Activated CD4-positive, alpha-beta T cell treated with anti-CD3 and anti-CD28 coated beads for 24 hours (primary cell): ENCODE data around the gene MRTFA.

Source experiments
- DNase-seq, 2 donors: peaks; one replicate each; pipeline ENCODE4 v3.0.0-alpha.2; 2020; ENCODE audit warnings: low read depth in 2 of 2

The MRTFA gene

DNA sequence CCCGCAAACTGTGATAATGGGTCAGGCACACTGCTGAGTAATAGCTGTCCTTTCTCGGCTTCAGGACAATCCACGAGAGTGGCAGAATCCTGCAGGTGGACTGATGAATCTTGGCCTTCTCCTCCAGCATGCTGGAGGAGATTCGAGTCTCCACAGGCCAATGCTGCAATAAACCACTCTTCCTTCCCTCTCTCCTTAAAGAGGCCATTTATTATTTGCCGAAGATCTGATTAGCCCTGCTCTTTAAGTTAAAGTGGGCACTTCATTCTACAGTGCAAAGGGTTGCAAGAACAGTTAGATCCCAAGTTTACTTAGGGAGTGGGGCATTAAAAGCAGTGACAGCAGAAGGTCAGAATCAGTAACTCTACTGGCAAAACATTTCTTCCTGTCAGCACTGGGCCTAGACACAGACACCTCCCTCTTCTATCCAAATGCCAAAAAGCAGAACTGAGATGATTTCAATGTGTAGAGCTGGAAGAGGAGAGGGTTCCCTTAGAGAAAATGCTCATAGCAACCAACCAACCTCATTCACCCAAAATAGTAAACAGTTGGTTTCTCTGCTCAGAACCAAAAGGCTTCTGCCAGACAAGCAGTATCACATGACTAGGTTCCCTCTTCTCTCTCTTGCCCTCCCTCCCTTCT lies 144.4 kb downstream of the MRTFA start:
- no peak for DNase-seq

GRCh38 chr22:40487663-40488249 lies 148.8 kb downstream of the MRTFA start:
- DNase-seq = no peak

DNA sequence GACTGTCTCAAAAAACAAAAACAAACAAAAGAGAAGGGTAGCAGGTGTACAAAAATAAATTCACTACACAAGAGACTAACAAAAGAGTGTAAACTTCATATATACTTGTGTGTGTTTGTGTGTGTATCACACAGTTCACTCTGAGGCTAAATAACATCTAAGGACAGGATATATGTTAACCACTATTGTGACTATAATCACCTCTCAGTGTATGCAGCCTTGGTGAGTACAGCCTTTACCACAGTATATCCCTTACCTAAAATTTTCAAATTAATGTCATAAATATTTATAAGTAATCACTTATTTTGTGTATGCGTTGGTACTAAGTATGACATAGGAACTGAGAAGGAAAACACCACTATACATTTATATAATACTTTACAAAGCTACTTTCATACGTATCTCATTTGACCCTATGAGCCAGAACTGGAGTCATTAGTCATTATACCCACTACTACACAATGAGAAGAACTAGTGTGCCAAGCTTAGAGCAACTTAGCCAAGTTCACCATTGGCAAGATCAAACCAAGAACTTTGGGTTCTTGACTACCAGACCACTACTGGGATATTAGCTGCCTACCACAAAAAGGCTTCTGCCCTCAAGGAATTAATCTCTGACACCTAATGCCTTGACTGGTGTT lies 149.4 kb downstream of the MRTFA start:
- no peak for DNase-seq

DNA sequence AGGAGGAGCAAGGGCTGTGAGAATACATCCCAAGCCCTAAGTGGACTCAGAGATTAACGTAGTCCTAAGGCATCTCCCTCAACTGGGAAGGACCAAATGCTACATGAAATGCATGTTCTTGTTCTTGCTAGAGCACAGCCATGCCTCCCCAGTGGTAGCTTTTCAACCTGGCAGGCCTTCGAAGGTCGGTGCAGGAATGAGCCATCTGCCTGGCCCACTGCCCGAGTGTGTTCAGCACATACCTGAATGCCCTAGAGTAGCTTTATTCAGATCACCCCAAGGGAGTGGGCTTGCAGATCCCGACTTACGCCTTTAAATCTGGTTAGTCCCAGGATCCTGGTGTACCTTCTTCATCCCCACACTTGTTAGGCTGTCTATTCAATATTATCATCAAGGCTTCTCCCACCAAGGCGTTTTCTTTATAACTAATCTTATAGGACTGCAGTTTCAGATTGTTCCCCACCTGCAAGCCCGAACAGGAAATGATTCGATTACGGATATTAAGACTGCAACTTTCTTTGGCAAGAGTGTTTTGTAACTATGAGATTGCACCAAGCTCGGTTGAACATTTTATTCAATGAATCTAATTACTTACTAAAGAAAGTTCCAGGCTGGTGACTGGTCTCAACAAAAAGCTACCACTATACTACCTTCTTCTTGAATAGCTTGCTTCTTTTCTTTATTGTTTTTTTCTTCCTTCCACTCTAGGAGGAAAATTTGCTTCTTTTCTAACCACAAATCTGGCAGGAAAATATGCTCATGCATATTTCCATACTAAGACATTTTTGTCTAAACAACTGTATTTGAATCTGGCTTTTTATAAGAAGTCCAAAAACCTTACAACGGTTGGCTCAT lies 150.5 kb downstream of the MRTFA start:
- no peak for DNase-seq

DNA sequence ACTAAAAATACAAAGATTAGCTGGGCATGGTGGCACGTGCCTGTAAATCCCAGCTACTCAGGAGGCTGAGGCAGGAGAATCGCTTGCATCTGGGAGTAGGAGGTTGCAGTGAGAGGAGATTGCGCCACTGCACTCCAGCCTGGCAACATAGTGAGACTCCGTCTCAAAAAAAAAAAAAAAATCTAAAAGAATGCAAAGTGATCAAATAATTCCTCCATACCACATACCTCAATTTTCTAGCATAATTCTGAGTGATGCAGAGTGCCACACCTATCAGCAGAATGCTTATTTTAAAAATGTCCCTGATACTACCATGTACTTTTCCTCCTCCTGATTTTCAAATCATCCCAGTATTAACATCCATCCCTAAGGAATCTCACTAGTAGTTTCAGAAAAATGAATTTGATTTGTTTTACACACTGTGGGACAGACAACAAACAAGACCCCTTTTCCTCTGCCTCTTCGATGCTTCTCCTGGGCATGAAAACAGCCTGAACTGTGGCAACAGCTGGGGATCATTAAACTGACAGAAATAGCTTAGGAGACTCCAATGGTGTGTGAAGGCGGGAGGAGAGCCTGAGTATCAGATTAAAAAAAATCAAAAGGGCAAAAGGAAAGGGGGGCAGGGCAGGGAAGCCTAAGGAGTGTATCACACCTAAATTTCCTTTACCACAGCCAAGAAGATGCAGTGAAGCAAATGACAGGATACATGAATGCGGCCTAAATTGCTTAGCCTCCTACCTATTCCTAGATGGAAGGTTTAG lies 151.4 kb downstream of the MRTFA start:
- DNase-seq = no peak

DNA sequence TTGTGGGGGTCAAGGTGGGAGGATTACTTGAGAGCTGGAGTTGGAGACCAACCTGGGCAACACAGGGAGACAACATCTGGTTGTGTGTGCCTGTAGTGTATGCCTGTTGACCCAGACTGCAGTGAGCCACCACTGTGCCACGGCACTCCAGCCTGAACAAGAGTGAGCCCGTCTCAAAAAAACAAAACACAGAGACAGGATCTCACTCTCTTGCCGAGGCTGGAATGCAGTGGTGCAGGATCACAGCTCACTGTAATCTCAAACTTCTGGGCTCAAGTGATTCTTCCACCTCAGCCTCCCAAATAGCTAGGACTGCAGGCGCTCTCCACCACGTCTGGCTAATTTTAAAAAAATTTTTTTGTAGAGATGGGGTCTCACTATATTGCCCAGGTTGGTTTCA lies 153.6 kb downstream of the MRTFA start:
- DNase-seq = no peak

- DNase-seq = no peak
Measured at GRCh38 chr22:40482391-40482790, 154.1 kb downstream of the MRTFA start.

DNA sequence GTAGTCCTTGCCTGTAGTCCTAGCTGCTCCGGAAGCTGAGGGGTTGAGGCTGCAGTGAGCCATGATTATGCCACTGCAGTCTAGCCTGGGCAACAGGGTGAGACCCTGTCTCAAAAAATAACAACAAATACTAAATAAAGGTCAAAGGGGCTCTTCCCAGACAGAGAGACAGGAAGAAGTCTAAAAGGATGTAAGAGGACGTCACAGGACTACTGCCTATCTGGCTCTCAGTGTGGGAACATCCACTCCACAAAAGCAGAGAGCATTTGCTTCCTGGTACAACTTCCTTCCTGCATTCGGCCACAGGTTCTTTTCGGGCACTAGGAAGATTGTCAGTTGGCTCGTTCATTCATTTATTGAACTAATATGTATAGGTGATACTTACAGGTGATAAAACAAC lies 155.5 kb downstream of the MRTFA start:
- DNase-seq = no peak

- no peak for DNase-seq
Measured at GRCh38 chr22:40479887-40480538, 156.5 kb downstream of the MRTFA start.

GRCh38 chr22:40479126-40479800 lies 157.3 kb downstream of the MRTFA start:
- DNase-seq = no peak

- no peak for DNase-seq
Measured at GRCh38 chr22:40478338-40479125, 158.0 kb downstream of the MRTFA start.

- DNase-seq = no peak
Measured at GRCh38 chr22:40477683-40478337, 158.7 kb downstream of the MRTFA start.

- DNase-seq = no peak
Measured at GRCh38 chr22:40476341-40476740, 160.2 kb downstream of the MRTFA start.

DNA sequence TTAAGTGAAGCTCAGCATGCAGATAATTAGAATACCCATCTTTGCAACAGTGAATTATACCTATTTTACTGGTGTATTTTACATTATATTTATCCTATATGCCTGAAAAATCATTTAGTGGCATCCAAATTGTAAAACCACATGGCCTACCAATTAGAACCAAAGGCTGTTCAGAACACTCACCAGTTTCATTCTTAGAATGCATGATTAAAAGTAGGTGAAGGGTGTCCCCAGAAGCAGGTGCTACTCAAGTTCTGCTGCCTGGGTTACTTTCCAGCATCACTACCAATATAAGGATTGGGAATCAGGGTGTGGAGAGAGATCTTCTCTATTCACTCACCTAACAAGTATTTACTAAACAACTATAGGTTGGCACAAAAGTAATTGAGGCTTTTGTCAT lies 162.8 kb downstream of the MRTFA start:
- DNase-seq = no peak

GRCh38 chr22:40472579-40472978 lies 163.9 kb downstream of the MRTFA start:
- DNase-seq = no peak

DNA sequence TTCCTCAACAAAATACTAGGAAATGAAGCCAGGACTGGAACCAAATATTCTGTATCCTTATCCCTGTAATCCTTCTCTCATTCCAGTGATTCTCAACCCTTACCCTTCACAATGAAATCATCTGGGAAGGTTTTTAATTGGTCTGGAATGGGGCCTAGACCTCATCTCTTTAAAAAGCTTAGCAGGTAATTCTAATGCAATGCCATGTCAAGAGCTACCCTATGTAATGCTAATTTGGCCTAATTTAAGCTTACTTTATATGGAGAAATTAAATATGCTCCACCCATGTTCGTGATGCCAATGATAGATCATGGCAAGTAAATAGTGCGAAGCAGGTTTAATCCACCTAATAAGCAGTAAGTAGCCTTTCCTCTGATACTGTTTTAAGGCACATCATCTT lies 164.5 kb downstream of the MRTFA start:
- DNase-seq = no peak

DNA sequence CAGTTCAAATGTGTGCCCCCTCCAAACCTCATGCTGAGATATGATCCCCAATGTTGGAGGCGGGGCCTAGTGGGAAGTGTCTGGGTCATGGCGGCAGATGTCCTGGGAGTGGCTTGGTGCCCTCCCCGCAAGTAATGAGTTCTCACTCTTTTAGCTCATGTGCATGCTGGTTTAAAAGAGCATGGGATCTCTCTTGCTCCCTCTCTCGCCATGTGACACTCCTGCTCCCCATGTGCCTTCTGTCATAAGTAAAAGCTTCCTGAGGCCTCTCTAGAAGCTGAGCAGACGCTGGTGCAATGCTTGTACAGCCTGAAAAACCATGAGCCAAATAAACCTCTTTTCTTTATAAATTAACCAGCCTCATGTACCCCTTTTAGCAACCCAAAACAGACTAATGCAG lies 167.3 kb downstream of the MRTFA start:
- DNase-seq = no peak

GRCh38 chr22:40468616-40469015 lies 167.9 kb downstream of the MRTFA start:
- no peak for DNase-seq

GRCh38 chr22:40466976-40467375 lies 169.5 kb downstream of the MRTFA start:
- no peak for DNase-seq
